AG08396 (cell line): ENCODE measurements around the gene NLGN4X.

Source experiments
- DNase-seq: peaks from one replicate; pipeline ENCODE4 v3.0.0; 2012; ENCODE audit warnings: low spot score, mixed read lengths

The NLGN4X gene

GRCh38 chrX:6228720-6229119 lies at the start of gene NLGN4X:
NLGN4X (minus strand) TSS chrX:6228867; CDS start chrX:6151466, 77,401 bp downstream.
- DNase-seq, result no peak

- no peak for DNase-seq
These were observed 37.4 kb upstream of the NLGN4X start for GRCh38 chrX:6266041-6266440.

GRCh38 chrX:6262959-6263358 lies 34.3 kb upstream of the NLGN4X start:
- DNase-seq, result no peak

- DNase-seq, result no peak
These were observed 28.4 kb upstream of the NLGN4X start for GRCh38 chrX:6257025-6257424.

- DNase-seq, result no peak
These were observed 16.0 kb upstream of the NLGN4X start for GRCh38 chrX:6244666-6245065.

GRCh38 chrX:6238576-6238975 lies 9.9 kb upstream of the NLGN4X start:
- no peak for DNase-seq

- no peak for DNase-seq
These were observed 732 bp downstream of the NLGN4X start for GRCh38 chrX:6227935-6228334.

GRCh38 chrX:6227453-6227835 lies 1.2 kb downstream of the NLGN4X start:
- no peak for DNase-seq

GRCh38 chrX:6226596-6227452 lies 1.8 kb downstream of the NLGN4X start:
- DNase-seq, result no peak

- no peak for DNase-seq
These were observed 2.6 kb downstream of the NLGN4X start for GRCh38 chrX:6225911-6226595.

GRCh38 chrX:6225288-6225910 lies 3.3 kb downstream of the NLGN4X start:
- no peak for DNase-seq

GRCh38 chrX:6223516-6223915 lies 5.2 kb downstream of the NLGN4X start:
- DNase-seq, result no peak

- DNase-seq, result no peak
These were observed 18.4 kb downstream of the NLGN4X start for GRCh38 chrX:6210230-6210629.

- DNase-seq, result no peak
These were observed 25.0 kb downstream of the NLGN4X start for GRCh38 chrX:6203462-6204215.

GRCh38 chrX:6199486-6199885 lies 29.2 kb downstream of the NLGN4X start:
- no peak for DNase-seq

- DNase-seq, result no peak
These were observed 41.4 kb downstream of the NLGN4X start for GRCh38 chrX:6187256-6187655.

GRCh38 chrX:6184900-6185515 lies 43.7 kb downstream of the NLGN4X start:
- no peak for DNase-seq

- DNase-seq, result no peak
These were observed 52.8 kb downstream of the NLGN4X start for GRCh38 chrX:6175914-6176313.

- no peak for DNase-seq
These were observed 58.2 kb downstream of the NLGN4X start for GRCh38 chrX:6170424-6170823.

GRCh38 chrX:6169407-6169806 lies 59.3 kb downstream of the NLGN4X start:
- no peak for DNase-seq

GRCh38 chrX:6163721-6164120 lies 64.9 kb downstream of the NLGN4X start:
- no peak for DNase-seq

- no peak for DNase-seq
These were observed 69.2 kb downstream of the NLGN4X start for GRCh38 chrX:6159468-6159867.
